ENCODE data around the gene CELF5. TPM values are rescaled to one million over a fixed set of nuclear protein-coding genes. Genes with fewer than 3 reads are reported as not detected.

Gene CELF5
- total and polyA plus RNA-seq, 2 experiments from 2014 or later, result 5.6 to 10.6 TPM

GRCh38 chr19:3269916-3270671 is 45.6 kb downstream of the CELF5 start (continued):
- no peak for TF ChIP-seq REST (IDR thresholded peaks at IDR 0.05; ENCODE audit: unreplicated experiment)
- no peak for TF ChIP-seq ZNF114 (CRISPR knock-in tag; IDR thresholded peaks at IDR 0.05)
- no peak for TF ChIP-seq NANOG (IDR thresholded peaks at IDR 0.05; ENCODE audit: borderline replicate concordance)
- TF ChIP-seq ZNF331 (CRISPR knock-in tag; IDR thresholded peaks at IDR 0.05; ENCODE audit: low read depth), result no peak
- no peak for TF ChIP-seq ETS1 (IDR thresholded peaks at IDR 0.05)

GRCh38 chr19:3270902-3271301 is 46.4 kb downstream of the CELF5 start:
- H3K4me1 ChIP-seq (ENCODE audit: insufficient read depth), result peaks cover 13% of the 10 kb centered on the region
- no peak overlapping the region for H2AFZ ChIP-seq
- no peaks in the 10 kb centered on the region for H3K79me2 ChIP-seq (replicated peaks; ENCODE audit: insufficient read depth)
- Mint-ChIP-seq H3K27me3 (ENCODE audit: insufficient read depth, low read depth, poor library complexity) (peaks cover 11% of the 10 kb centered on the region), H3K4me1 (peaks cover 9% of the 10 kb centered on the region), H3K9me3 (peaks cover 24% of the 10 kb centered on the region), H3K4me3 (no peak overlapping the region), H3K36me3 (ENCODE audit: low read depth) (peaks cover 11% of the 10 kb centered on the region), H3K27ac (no peak overlapping the region)
- peaks cover 13% of the 10 kb centered on the region for H3K27me3 ChIP-seq (ENCODE audit: insufficient read depth)
- no peak for ATAC-seq
- peak; percentile 96 for DNase-seq (ENCODE audit: low spot score)
- H3K4me2 ChIP-seq, result peak overlapping the region; percentile 66
- no peak overlapping the region for H3K27ac ChIP-seq (ENCODE audit: low read depth)
- H3K9me2 ChIP-seq (ENCODE audit: insufficient read depth), result no peaks in the 10 kb centered on the region
- H3F3A ChIP-seq (replicated peaks; ENCODE audit: low read depth), result 0 out of 2 replicates have a peak, but pooled peaks cover 2% of the 10 kb centered on the region
- peak overlapping the region; percentile 41; the same call in 1 of the 2 replicates for H3K4me3 ChIP-seq
- H4K20me1 ChIP-seq (replicated peaks; ENCODE audit: insufficient read depth), result peaks cover 4% of the 10 kb centered on the region
- H3K36me3 ChIP-seq (ENCODE audit: insufficient read depth), result no peaks in the 10 kb centered on the region
- no peak for TF ChIP-seq STAT1 (IDR thresholded peaks at IDR 0.05; ENCODE audit: unreplicated experiment)
- no peak for TF ChIP-seq ETS1 (IDR thresholded peaks at IDR 0.05)
- no peak for TF ChIP-seq EZH2 (IDR thresholded peaks at IDR 0.05; ENCODE audit: low read depth, unreplicated experiment)
- TF ChIP-seq CTCF (conservative IDR thresholded peaks at IDR 0.05; ENCODE audit: low read depth in 2 of 2), result no peak
- TF ChIP-seq REST (IDR thresholded peaks at IDR 0.05; ENCODE audit: unreplicated experiment), result no peak
- TF ChIP-seq CREB1 (CRISPR knock-in tag; IDR thresholded peaks at IDR 0.05; ENCODE audit: low read depth), result no peak

Measured in GM23338 (cell line).